Mucosa of descending colon (tissue), 3 donors: Measurements from ENCODE around the gene FXYD5. TPM values are rescaled to one million over a fixed set of nuclear protein-coding genes. Genes with fewer than 3 reads are reported as not detected.

Experiments used
- ATAC-seq: fragments of 200-7000 bp; cut with Tn5 transposase; one replicate; pipeline ENCODE4 v1.9.1; 2020; ENCODE audit warnings: mild to moderate bottlenecking, moderate library complexity
- DNase-seq, 3 donors: peaks; one replicate each; pipeline ENCODE4 v3.0.0-alpha.2; 2020
- H3K36me3 ChIP-seq: fragments of 200-600 bp; one replicate; pipeline ENCODE4 v1.8.0; 2021; ENCODE audit warnings: low read depth, mild to moderate bottlenecking
- H3K4me1 ChIP-seq: fragments of 200-600 bp; one replicate; pipeline ENCODE4 v1.8.0; 2021; ENCODE audit warnings: low read depth, mild to moderate bottlenecking
- H3K4me3 ChIP-seq: fragments of 200-600 bp; one replicate; pipeline ENCODE4 v1.8.0; 2021; ENCODE audit warnings: mild to moderate bottlenecking
- H3K9me3 ChIP-seq: fragments of 200-600 bp; one replicate; pipeline ENCODE4 v1.8.0; 2021; ENCODE audit warnings: mild to moderate bottlenecking
- CTCF ChIP-seq: fragments of 200-600 bp; IDR thresholded peaks from one replicate; pipeline ENCODE4 v1.8.0; 2022; ENCODE audit warnings: antibody characterized with exemption, mild to moderate bottlenecking
- intact Hi-C, 2 donors: fragments of 100-400 bp; cut with DNase I in 1 of 2; cut with micrococcal nuclease in 1 of 2; formaldehyde crosslinking; loops; one replicate each; pipeline versions ENCODE4 v1.11.0 to v1.11.1; 2022; cut with DNase I, micrococcal nuclease
- total RNA-seq, 3 donors: library from RNA; stranded (reverse); fragmentation: NEBNext Ultra II Directional in 2 of 3; extraction: Animal tissue kit (Norgen Biotek cat#: 25700) in 2 of 3; gene quantifications; one replicate each; pipeline versions ENCODE4 v1.2.1 to v1.2.4, GENCODE V29; 2021 to 2023
- donor health status: DM: no; HTN: no; CAD: no; lungs with moderate emphysema.
- donor health status: DM: no; HTN: no; CAD: no.
- donor health status: DM: no; HTN: yes; CAD: no.

The FXYD5 gene
- total RNA-seq, 3 donors from 2014 or later, result 9.1 to 20.8 (median 17.9) TPM

- no peak overlapping the region for H3K4me3 ChIP-seq
- H3K36me3 ChIP-seq, result no peaks in the 10 kb centered on the region
- intact Hi-C loops, result no loop called here
- no peaks in the 10 kb centered on the region for H3K4me1 ChIP-seq
- DNase-seq (no peak), ATAC-seq (no peak)
- no peak for TF ChIP-seq CTCF
- H3K9me3 ChIP-seq, result peaks cover 8% of the 10 kb centered on the region
Measured at GRCh38 chr19:35169221-35169995, 14.9 kb downstream of the FXYD5 start.

- Histone ChIP-seq H3K9me3 (peaks cover 6% of the 10 kb centered on the region), H3K36me3 (no peaks in the 10 kb centered on the region), H3K4me1 (no peaks in the 10 kb centered on the region), H3K4me3 (no peak overlapping the region)
- ATAC-seq (no peak), DNase-seq (no peak)
- TF ChIP-seq CTCF, result no peak
- intact Hi-C loops, result no loop called here
Measured at GRCh38 chr19:35170359-35171061, 16.0 kb downstream of the FXYD5 start.

- intact Hi-C loops, result no loop called here
- H3K36me3 ChIP-seq, result no peaks in the 10 kb centered on the region
- H3K4me3 ChIP-seq, result no peak overlapping the region
- TF ChIP-seq CTCF, result no peak
- H3K9me3 ChIP-seq, result no peaks in the 10 kb centered on the region
- no peak for DNase-seq
- H3K4me1 ChIP-seq, result no peaks in the 10 kb centered on the region
- ATAC-seq, result no peak
Measured at GRCh38 chr19:35171730-35172129, 17.2 kb downstream of the FXYD5 start.

GRCh38 chr19:35174226-35174625 lies 19.7 kb downstream of the FXYD5 start:
- Histone ChIP-seq H3K9me3 (no peaks in the 10 kb centered on the region), H3K4me3 (no peak overlapping the region), H3K4me1 (no peaks in the 10 kb centered on the region), H3K36me3 (no peaks in the 10 kb centered on the region)
- no peak for TF ChIP-seq CTCF
- intact Hi-C loops, result no loop called here
- DNase-seq (no peak), ATAC-seq (no peak)

- ATAC-seq (no peak), DNase-seq (no peak)
- no peaks in the 10 kb centered on the region for H3K9me3 ChIP-seq
- H3K4me3 ChIP-seq, result no peak overlapping the region
- TF ChIP-seq CTCF, result no peak
- H3K36me3 ChIP-seq, result no peaks in the 10 kb centered on the region
- H3K4me1 ChIP-seq, result no peaks in the 10 kb centered on the region
- intact Hi-C loops, result no loop called here
Measured at GRCh38 chr19:35176181-35176570, 21.6 kb downstream of the FXYD5 start.
